K562 (cell line): ENCODE data around the gene SYNGR4. TPM values are rescaled to one million over a fixed set of nuclear protein-coding genes. Genes with fewer than 3 reads are reported as not detected.

Experiments
- ARID1B ChIP-seq: fragments of 450-650 bp; IDR thresholded peaks from 2 replicates; pipeline ENCODE4 v1.6.1; 2016; ENCODE audit warnings: antibody characterized with exemption, mild to moderate bottlenecking, inconsistent platforms
- HLTF ChIP-seq: fragments of 450-650 bp; IDR thresholded peaks from 2 replicates; pipeline ENCODE4 v1.6.1; 2016
- LEF1 ChIP-seq: fragments of 450-650 bp; IDR thresholded peaks from 2 replicates; pipeline ENCODE4 v1.6.1; 2016; ENCODE audit warnings: mild to moderate bottlenecking
- MEF2D ChIP-seq: conservative IDR thresholded peaks from 2 replicates; pipeline ENCODE4 v1.6.1; 2016; ENCODE audit warnings: low read depth, missing genetic modification characterization, missing compliant biosample characterization
- MTF1 ChIP-seq: fragments of 250-450 bp; sonication (Bioruptor Pico); IDR thresholded peaks from 2 replicates; pipeline ENCODE4 v1.9.0; 2021; ENCODE audit warnings: moderate library complexity, mild to moderate bottlenecking, inconsistent platforms, borderline replicate concordance
- NBN ChIP-seq: fragments of 450-650 bp; IDR thresholded peaks from 2 replicates; pipeline ENCODE4 v1.6.1; 2016; ENCODE audit warnings: low read depth, mild to moderate bottlenecking
- RAD51 ChIP-seq: fragments of 450-650 bp; IDR thresholded peaks from 2 replicates; pipeline ENCODE4 v1.7.1; 2016; ENCODE audit warnings: low read depth, mild to moderate bottlenecking, borderline replicate concordance
- RNF2 ChIP-seq: sonication (generic); IDR thresholded peaks from 2 replicates; pipeline ENCODE4 v1.6.1; 2016
- SAFB2 ChIP-seq: fragments of 200-400 bp; formaldehyde crosslinking; IDR thresholded peaks from 2 replicates; pipeline ENCODE4 v1.6.1; 2018; ENCODE audit warnings: borderline replicate concordance, low read length, low read depth, moderate library complexity; ENCODE audit not compliant: severe bottlenecking
- SMAD3 ChIP-seq: fragments of 450-650 bp; formaldehyde crosslinking; conservative IDR thresholded peaks from 2 replicates; pipeline ENCODE4 v1.4.0; 2020; ENCODE audit warnings: mild to moderate bottlenecking
- SMARCB1 ChIP-seq: IDR thresholded peaks from 2 replicates; pipeline ENCODE4 v1.6.1; 2011; ENCODE audit warnings: improper control_type of control experiment, low read depth; ENCODE audit not compliant: insufficient read length
- SMC3 ChIP-seq: conservative IDR thresholded peaks from 2 replicates; pipeline ENCODE4 v1.6.1; 2011; ENCODE audit warnings: low read depth, low read length, improper control_type of control experiment; ENCODE audit not compliant: insufficient read depth
- SRF ChIP-seq, 2 experiments: fragments of 250-450, 450-650 bp in 1 of 2; sonication (Bioruptor Pico) in 1 of 2; sonication (generic) in 1 of 2; formaldehyde crosslinking; IDR thresholded peaks; 2 replicates each; pipeline versions ENCODE4 v1.5.0 to v1.5.1; 2020 to 2022; ENCODE audit warnings: mild to moderate bottlenecking in 1 of 2, missing genetic modification reagents in 1 of 2
- TAL1 ChIP-seq: fragments of 450-650 bp; IDR thresholded peaks from 2 replicates; pipeline ENCODE4 v1.6.1; 2016; ENCODE audit warnings: mild to moderate bottlenecking
- ZNF224 ChIP-seq: sonication (generic); formaldehyde crosslinking; IDR thresholded peaks from 2 replicates; pipeline ENCODE4 v1.8.0; 2022; ENCODE audit warnings: mild to moderate bottlenecking, missing genetic modification reagents
- ZNF3 ChIP-seq: fragments of 250-450 bp; sonication (Bioruptor Pico); IDR thresholded peaks from 2 replicates; pipeline ENCODE4 v1.5.0; 2021; ENCODE audit warnings: mild to moderate bottlenecking, moderate library complexity
- polyA plus RNA-seq, 8 experiments: library from polyadenylated mRNA; depleted of rRNA in 4 of 8; stranded (reverse) in 5 of 8; unstranded in 3 of 8; fragments of >200 nt; fragmentation: Nextera tagmentation in 2 of 8; fragmentation: Illumina TruSeq in 1 of 8; extraction: Ambion mirVana in 2 of 8; extraction: Trizol in 1 of 8; gene quantifications; 2 replicates each; pipeline versions ENCODE4 v1.2.1 to v1.2.3, GENCODE V29; 2011 to 2014; ENCODE audit warnings: inconsistent platforms in 1 of 8, missing spikeins in 1 of 8
- total RNA-seq, 7 experiments: library from RNA; depleted of rRNA in 6 of 7; stranded (reverse); fragments of >200 nt in 6 of 7; fragmentation: Illumina TruSeq in 2 of 7; extraction: Trizol in 2 of 7; gene quantifications; 2 replicates each; pipeline versions ENCODE4 v1.2.1 to v1.2.3, GENCODE V29; 2011 to 2021; ENCODE audit warnings: low replicate concordance in 1 of 7
- TF ChIP-seq, protein P1 (sequence below): fragments of 450-650 bp; conservative IDR thresholded peaks from 2 replicates; pipeline ENCODE4 v1.6.1; 2016; ENCODE audit warnings: missing genetic modification characterization, low read depth, mild to moderate bottlenecking, control low read depth, missing compliant biosample characterization
- TF ChIP-seq, protein P2 (sequence below): sonication (generic); formaldehyde crosslinking; IDR thresholded peaks from 2 replicates; pipeline ENCODE4 v1.8.0; 2022; ENCODE audit warnings: missing genetic modification reagents, mild to moderate bottlenecking, moderate library complexity, borderline replicate concordance
- TF ChIP-seq, protein P3 (sequence below), 2 experiments: fragments of 250-450 bp in 1 of 2; fragments of 450-650 bp in 1 of 2; sonication (Bioruptor Pico) in 1 of 2; IDR thresholded peaks; 2 replicates each; pipeline versions ENCODE4 v1.6.1 to v1.8.0; 2016 to 2021; ENCODE audit warnings: mild to moderate bottlenecking in 2 of 2, moderate library complexity in 2 of 2, missing compliant biosample characterization in 1 of 2, missing genetic modification characterization in 1 of 2
- TF ChIP-seq, protein P4 (sequence below): fragments of 250-450 bp; sonication (Bioruptor Pico); IDR thresholded peaks from 2 replicates; pipeline ENCODE4 v1.4.0; 2020

SYNGR4 gene
- total and polyA plus RNA-seq, 9 of the 15 experiments (the other 6 are each of a cell fraction or from before 2014, with no cell fraction given) = 0.07 to 0.14 TPM; not detected in 7

DNA sequence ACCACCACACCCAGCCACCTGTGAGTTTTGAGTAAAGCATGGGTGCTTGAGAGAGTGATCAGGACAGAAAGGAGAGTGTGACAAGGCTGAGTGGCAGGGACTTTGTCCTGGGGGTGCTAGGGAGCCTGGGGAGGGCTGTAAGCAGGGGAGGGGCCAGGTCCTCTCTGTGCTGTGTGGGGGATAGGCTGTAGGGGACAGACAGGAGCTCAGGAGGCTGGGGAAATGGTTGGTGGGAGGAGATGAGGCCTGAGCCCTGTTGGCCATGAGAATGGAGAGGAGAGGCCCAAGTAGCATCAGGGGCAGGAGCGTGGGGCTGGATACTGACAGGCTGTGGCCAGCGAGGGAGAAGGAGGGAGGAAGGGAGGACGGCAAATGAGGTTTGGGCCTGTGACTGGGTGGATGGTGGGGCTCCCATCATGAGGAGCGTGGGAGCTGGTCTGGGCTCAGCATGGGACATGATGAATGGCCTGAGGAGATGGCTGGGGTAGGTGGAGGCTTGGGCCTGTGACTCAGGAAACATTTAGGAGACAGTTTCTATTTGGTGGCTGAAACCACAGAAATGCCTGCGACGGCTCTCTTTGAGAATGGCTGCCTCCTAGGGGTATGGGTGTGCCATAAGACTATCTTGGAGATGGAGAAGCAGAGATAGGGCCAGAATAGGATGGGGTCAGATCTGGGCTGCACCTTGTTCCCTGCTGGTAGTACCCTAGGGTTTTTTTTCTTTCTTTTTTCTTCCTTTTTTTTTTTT, 54.3 kb downstream of the SYNGR4 start (continued):
- TF ChIP-seq, protein P1, sequence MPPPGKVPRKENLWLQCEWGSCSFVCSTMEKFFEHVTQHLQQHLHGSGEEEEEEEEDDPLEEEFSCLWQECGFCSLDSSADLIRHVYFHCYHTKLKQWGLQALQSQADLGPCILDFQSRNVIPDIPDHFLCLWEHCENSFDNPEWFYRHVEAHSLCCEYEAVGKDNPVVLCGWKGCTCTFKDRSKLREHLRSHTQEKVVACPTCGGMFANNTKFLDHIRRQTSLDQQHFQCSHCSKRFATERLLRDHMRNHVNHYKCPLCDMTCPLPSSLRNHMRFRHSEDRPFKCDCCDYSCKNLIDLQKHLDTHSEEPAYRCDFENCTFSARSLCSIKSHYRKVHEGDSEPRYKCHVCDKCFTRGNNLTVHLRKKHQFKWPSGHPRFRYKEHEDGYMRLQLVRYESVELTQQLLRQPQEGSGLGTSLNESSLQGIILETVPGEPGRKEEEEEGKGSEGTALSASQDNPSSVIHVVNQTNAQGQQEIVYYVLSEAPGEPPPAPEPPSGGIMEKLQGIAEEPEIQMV = no peak
- no peak for TF ChIP-seq MEF2D
- TF ChIP-seq, protein P2, sequence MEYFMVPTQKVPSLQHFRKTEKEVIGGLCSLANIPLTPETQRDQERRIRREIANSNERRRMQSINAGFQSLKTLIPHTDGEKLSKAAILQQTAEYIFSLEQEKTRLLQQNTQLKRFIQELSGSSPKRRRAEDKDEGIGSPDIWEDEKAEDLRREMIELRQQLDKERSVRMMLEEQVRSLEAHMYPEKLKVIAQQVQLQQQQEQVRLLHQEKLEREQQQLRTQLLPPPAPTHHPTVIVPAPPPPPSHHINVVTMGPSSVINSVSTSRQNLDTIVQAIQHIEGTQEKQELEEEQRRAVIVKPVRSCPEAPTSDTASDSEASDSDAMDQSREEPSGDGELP = peak; percentile 33; the same call in 1 of the 2 replicates
- TF ChIP-seq SMAD3 (CRISPR knock-in tag) = no peak
- no peak for TF ChIP-seq ZNF224 (CRISPR knock-in tag)
- 0 out of 2 replicates have a peak, but pooled peaks have one; percentile 22 for TF ChIP-seq LEF1
- TF ChIP-seq ARID1B = peak; percentile 40; the same call in 1 of the 2 replicates
- TF ChIP-seq SAFB2 = no peak
- TF ChIP-seq RNF2 = no peak; the same call in 1 of the 2 replicates
- TF ChIP-seq HLTF = no peak
- TF ChIP-seq TAL1 = no peak
- no peak for TF ChIP-seq RAD51
- no peak for TF ChIP-seq MTF1 (CRISPR knock-in tag)
- TF ChIP-seq, protein P3, sequence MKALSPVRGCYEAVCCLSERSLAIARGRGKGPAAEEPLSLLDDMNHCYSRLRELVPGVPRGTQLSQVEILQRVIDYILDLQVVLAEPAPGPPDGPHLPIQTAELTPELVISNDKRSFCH (CRISPR knock-in tag; IDR thresholded peaks at IDR 0.05) = no peak
- TF ChIP-seq, protein P3 (tag; IDR thresholded peaks at IDR 0.05) = no peak
- TF ChIP-seq ZNF3 (CRISPR knock-in tag) = no peak
- TF ChIP-seq, protein P4, sequence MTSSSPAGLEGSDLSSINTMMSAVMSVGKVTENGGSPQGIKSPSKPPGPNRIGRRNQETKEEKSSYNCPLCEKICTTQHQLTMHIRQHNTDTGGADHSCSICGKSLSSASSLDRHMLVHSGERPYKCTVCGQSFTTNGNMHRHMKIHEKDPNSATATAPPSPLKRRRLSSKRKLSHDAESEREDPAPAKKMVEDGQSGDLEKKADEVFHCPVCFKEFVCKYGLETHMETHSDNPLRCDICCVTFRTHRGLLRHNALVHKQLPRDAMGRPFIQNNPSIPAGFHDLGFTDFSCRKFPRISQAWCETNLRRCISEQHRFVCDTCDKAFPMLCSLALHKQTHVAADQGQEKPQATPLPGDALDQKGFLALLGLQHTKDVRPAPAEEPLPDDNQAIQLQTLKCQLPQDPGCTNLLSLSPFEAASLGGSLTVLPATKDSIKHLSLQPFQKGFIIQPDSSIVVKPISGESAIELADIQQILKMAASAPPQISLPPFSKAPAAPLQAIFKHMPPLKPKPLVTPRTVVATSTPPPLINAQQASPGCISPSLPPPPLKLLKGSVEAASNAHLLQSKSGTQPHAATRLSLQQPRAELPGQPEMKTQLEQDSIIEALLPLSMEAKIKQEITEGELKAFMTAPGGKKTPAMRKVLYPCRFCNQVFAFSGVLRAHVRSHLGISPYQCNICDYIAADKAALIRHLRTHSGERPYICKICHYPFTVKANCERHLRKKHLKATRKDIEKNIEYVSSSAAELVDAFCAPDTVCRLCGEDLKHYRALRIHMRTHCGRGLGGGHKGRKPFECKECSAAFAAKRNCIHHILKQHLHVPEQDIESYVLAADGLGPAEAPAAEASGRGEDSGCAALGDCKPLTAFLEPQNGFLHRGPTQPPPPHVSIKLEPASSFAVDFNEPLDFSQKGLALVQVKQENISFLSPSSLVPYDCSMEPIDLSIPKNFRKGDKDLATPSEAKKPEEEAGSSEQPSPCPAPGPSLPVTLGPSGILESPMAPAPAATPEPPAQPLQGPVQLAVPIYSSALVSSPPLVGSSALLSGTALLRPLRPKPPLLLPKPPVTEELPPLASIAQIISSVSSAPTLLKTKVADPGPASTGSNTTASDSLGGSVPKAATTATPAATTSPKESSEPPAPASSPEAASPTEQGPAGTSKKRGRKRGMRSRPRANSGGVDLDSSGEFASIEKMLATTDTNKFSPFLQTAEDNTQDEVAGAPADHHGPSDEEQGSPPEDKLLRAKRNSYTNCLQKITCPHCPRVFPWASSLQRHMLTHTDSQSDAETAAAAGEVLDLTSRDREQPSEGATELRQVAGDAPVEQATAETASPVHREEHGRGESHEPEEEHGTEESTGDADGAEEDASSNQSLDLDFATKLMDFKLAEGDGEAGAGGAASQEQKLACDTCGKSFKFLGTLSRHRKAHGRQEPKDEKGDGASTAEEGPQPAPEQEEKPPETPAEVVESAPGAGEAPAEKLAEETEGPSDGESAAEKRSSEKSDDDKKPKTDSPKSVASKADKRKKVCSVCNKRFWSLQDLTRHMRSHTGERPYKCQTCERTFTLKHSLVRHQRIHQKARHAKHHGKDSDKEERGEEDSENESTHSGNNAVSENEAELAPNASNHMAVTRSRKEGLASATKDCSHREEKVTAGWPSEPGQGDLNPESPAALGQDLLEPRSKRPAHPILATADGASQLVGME (CRISPR knock-in tag) = no peak
- no peak for TF ChIP-seq SRF (CRISPR knock-in tag; IDR thresholded peaks at IDR 0.05)
- TF ChIP-seq SMC3 = no peak
- 0 out of 2 replicates have a peak, but pooled peaks have one; percentile 56 for TF ChIP-seq NBN
- TF ChIP-seq SMARCB1 = no peak
